OCI-LY1 (cell line): Measurements from ENCODE around the gene MYB.

ENCODE experiments used
- H2AFZ ChIP-seq: fragments of 200-600 bp; sonication (generic), shearing (Covaris generic); 2 replicates; pipeline ENCODE4 v1.6.0; 2014; ENCODE audit warnings: antibody characterized with exemption, mild to moderate bottlenecking, low read length
- H3F3A ChIP-seq: fragments of 200-600 bp; sonication (generic), shearing (Covaris generic); 2 replicates; pipeline ENCODE4 v1.6.0; 2014; ENCODE audit warnings: mild to moderate bottlenecking, antibody characterized with exemption, low read length, moderate library complexity; ENCODE audit not compliant: insufficient read depth
- H3K27ac ChIP-seq: fragments of 200-600 bp; sonication (generic); 2 replicates; pipeline ENCODE4 v1.5.1; 2014; ENCODE audit warnings: low read length, mixed run types, mild to moderate bottlenecking, low read depth; ENCODE audit not compliant: poor library complexity, severe bottlenecking
- H3K27me3 ChIP-seq: fragments of 200-600 bp; sonication (generic); 2 replicates; pipeline ENCODE4 v1.6.0; 2014; ENCODE audit warnings: antibody characterized with exemption, mild to moderate bottlenecking, low read length, moderate library complexity; ENCODE audit not compliant: insufficient read depth
- H3K36me3 ChIP-seq: fragments of 200-600 bp; sonication (generic); 2 replicates; pipeline ENCODE4 v1.6.1; 2014; ENCODE audit warnings: mild to moderate bottlenecking, antibody characterized with exemption, low read length, moderate library complexity, mixed read lengths; ENCODE audit not compliant: insufficient read depth
- H3K4me1 ChIP-seq: fragments of 200-600 bp; sonication (generic); 2 replicates; pipeline ENCODE4 v1.5.1; 2014; ENCODE audit warnings: mild to moderate bottlenecking, low read length, moderate library complexity; ENCODE audit not compliant: insufficient read depth, severe bottlenecking
- H3K4me2 ChIP-seq: fragments of 200-600 bp; sonication (generic), shearing (Covaris generic); 2 replicates; pipeline ENCODE4 v1.6.1; 2014; ENCODE audit warnings: low read length
- H3K4me3 ChIP-seq: fragments of 200-600 bp; sonication (generic); 2 replicates; pipeline ENCODE4 v1.5.1; 2014; ENCODE audit warnings: low read length, low read depth, mild to moderate bottlenecking, mixed read lengths; ENCODE audit not compliant: poor library complexity, severe bottlenecking
- H3K79me2 ChIP-seq: fragments of 200-600 bp; shearing (Covaris generic); 2 replicates; pipeline ENCODE4 v1.6.1; 2016; ENCODE audit warnings: mixed run types, low read length, mixed read lengths; ENCODE audit not compliant: insufficient read depth
- H3K9ac ChIP-seq: fragments of 200-600 bp; sonication (generic), shearing (Covaris generic); 2 replicates; pipeline ENCODE4 v1.6.1; 2014; ENCODE audit warnings: mild to moderate bottlenecking, low read length, mixed read lengths
- H3K9me2 ChIP-seq: fragments of 200-600 bp; sonication (generic), shearing (Covaris generic); 2 replicates; pipeline ENCODE4 v1.6.1; 2014; ENCODE audit warnings: low read depth, mild to moderate bottlenecking, low read length, mixed read lengths
- H3K9me3 ChIP-seq: fragments of 200-600 bp; shearing (Covaris generic); 2 replicates; pipeline ENCODE4 v1.6.1; 2014; ENCODE audit warnings: low read length, mixed read lengths
- H4K20me1 ChIP-seq: fragments of 200-600 bp; sonication (generic), shearing (Covaris generic); 2 replicates; pipeline ENCODE4 v1.6.0; 2016; ENCODE audit warnings: mild to moderate bottlenecking, low read length; ENCODE audit not compliant: insufficient read depth
- CTCF ChIP-seq: fragments of 200-600 bp; sonication (generic), shearing (Covaris generic); IDR thresholded peaks from 2 replicates; pipeline ENCODE4 v1.5.1; 2017; ENCODE audit warnings: mild to moderate bottlenecking, antibody characterized with exemption, low read length, moderate library complexity, mixed read lengths
- EZH2 ChIP-seq: fragments of 200-600 bp; sonication (generic), shearing (Covaris generic); IDR thresholded peaks from 2 replicates; pipeline ENCODE4 v1.8.0; 2017; ENCODE audit warnings: borderline replicate concordance, mixed run types, mild to moderate bottlenecking, antibody characterized with exemption, low read length, moderate library complexity, mixed read lengths

Gene MYB

DNA sequence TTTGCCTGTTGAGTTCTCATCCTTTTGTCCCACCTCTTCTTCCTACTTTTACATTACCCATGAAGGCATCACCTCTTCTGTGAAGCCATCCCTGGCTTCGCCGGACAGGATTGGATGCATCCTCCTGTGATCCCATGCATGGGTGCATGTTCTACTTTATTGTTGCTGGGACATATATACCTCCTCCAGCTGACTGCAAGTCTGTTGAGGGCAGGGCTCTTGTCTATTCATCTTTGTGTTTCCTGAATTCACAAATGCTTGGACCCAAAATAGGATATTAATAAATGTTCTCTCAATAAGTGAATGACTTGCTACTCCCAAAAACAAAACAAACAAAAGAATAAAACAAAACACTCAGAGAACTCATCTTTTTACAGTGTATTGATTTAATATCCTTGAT, 5.1 kb downstream of the MYB start:
- Histone ChIP-seq H3K4me1 (peaks cover 21% of the 10 kb centered on the region), H3K27me3 (no peaks in the 10 kb centered on the region), H3K9me2 (no peaks in the 10 kb centered on the region), H3K4me3 (no peak overlapping the region), H3K9ac (no peak overlapping the region), H3K4me2 (no peak overlapping the region), H3F3A (0 out of 2 replicates have a peak, but pooled peaks cover 6% of the 10 kb centered on the region), H2AFZ (no peak overlapping the region), H3K9me3 (no peaks in the 10 kb centered on the region), H3K79me2 (peaks cover 42% of the 10 kb centered on the region), H3K36me3 (peaks cover 40% of the 10 kb centered on the region), H4K20me1 (no peaks in the 10 kb centered on the region), H3K27ac (no peak overlapping the region)
- TF ChIP-seq EZH2 (no peak), CTCF (no peak)

DNA sequence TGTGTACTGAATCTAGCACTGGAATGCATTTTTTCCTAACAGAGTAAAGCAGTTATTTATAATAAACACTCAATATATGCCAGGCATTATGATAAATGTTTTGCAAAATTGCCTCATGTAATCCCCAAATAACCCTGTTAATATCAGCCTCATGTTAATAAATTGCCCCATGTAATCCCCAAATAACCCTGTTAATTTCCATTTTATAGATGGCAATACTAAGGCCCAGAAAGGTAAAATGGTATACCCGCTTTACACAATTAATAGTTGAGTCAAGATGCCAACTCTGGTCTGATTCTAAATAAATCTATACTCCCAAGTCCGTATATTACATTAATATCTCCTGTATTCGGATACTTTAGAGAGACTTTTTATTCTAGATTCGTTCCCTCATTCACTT, 6.3 kb downstream of the MYB start:
- Histone ChIP-seq H3K27me3 (no peaks in the 10 kb centered on the region), H3K4me2 (no peak overlapping the region), H3K36me3 (peaks cover 49% of the 10 kb centered on the region), H3K9me2 (no peaks in the 10 kb centered on the region), H3K9me3 (no peaks in the 10 kb centered on the region), H4K20me1 (no peaks in the 10 kb centered on the region), H3K27ac (no peak overlapping the region), H2AFZ (no peak overlapping the region), H3F3A (0 out of 2 replicates have a peak, but pooled peaks cover 6% of the 10 kb centered on the region), H3K79me2 (peaks cover 35% of the 10 kb centered on the region), H3K9ac (no peak overlapping the region), H3K4me3 (no peak overlapping the region), H3K4me1 (peaks cover 27% of the 10 kb centered on the region)
- no peak for TF ChIP-seq EZH2
- TF ChIP-seq CTCF, result no peak

DNA sequence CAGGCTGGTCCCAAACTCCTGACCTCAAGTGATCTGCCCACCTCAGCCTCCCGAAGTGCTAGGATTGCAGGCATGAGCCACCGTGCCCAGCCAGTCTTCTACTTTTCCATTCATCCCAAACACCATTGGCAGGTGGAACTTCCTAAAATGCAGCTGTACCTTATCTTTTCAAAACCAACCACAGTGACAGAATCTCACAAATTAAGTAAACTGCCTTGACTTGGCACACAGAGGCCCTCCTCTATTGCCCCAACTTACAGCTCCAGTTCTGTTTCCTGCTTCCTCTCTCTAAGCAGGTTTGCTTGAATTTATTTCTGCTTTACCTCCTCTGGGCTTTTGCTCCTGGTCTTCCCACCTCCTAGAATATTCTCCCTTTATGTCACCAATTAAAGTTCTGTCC, 7.6 kb downstream of the MYB start:
- Histone ChIP-seq H3K4me1 (peaks cover 21% of the 10 kb centered on the region), H3K36me3 (peaks cover 61% of the 10 kb centered on the region), H3K79me2 (peaks cover 33% of the 10 kb centered on the region), H3K4me3 (no peak overlapping the region), H2AFZ (no peak overlapping the region), H3K27ac (no peak overlapping the region), H3K9me2 (no peaks in the 10 kb centered on the region), H3K4me2 (no peak overlapping the region), H3F3A (0 out of 2 replicates have a peak, but pooled peaks cover under 1% of the 10 kb centered on the region), H4K20me1 (no peaks in the 10 kb centered on the region), H3K9me3 (no peaks in the 10 kb centered on the region), H3K27me3 (no peaks in the 10 kb centered on the region), H3K9ac (no peak overlapping the region)
- TF ChIP-seq CTCF, result no peak
- TF ChIP-seq EZH2, result no peak
